Neuronal stem cell (in vitro differentiated cells): ENCODE results near the gene GLB1L2.

ENCODE experiments used
- DNase-seq: peaks from one replicate; pipeline ENCODE4 v3.0.0-alpha.2; 2013; ENCODE audit warnings: low spot score
- H2AFZ ChIP-seq: one replicate; pipeline ENCODE4 v1.6.1; 2013; ENCODE audit warnings: mild to moderate bottlenecking, low read length, inconsistent platforms
- H2AK5ac ChIP-seq: 2 replicates; pipeline ENCODE4 v1.6.1; 2013; ENCODE audit warnings: low read depth, mild to moderate bottlenecking, inconsistent platforms, low read length, moderate library complexity, mixed read lengths
- H2BK120ac ChIP-seq: 2 replicates; pipeline ENCODE4 v1.6.1; 2013; ENCODE audit warnings: low read depth, mild to moderate bottlenecking, inconsistent platforms, low read length, moderate library complexity, mixed read lengths
- H2BK12ac ChIP-seq: one replicate; pipeline ENCODE4 v1.6.1; 2013; ENCODE audit warnings: low read length, inconsistent platforms
- H2BK15ac ChIP-seq: 2 replicates; pipeline ENCODE4 v1.6.1; 2013; ENCODE audit warnings: mild to moderate bottlenecking, low read length, inconsistent platforms, mixed read lengths
- H2BK5ac ChIP-seq: one replicate; pipeline ENCODE4 v1.6.1; 2013; ENCODE audit warnings: inconsistent platforms, mild to moderate bottlenecking, low read length, moderate library complexity
- H3K14ac ChIP-seq: one replicate; pipeline ENCODE4 v1.6.1; 2013; ENCODE audit warnings: low read length, inconsistent platforms
- H3K18ac ChIP-seq: 2 replicates; pipeline ENCODE4 v1.6.1; 2013; ENCODE audit warnings: low read length, inconsistent platforms
- H3K23ac ChIP-seq: 2 replicates; pipeline ENCODE4 v1.6.1; 2013; ENCODE audit warnings: low read depth, mild to moderate bottlenecking, mixed read lengths, low read length, inconsistent platforms; ENCODE audit not compliant: poor library complexity
- H3K27ac ChIP-seq: replicated peaks from 3 replicates; pipeline ENCODE4 v1.5.1; 2013; ENCODE audit warnings: low read length, inconsistent platforms
- H3K27me3 ChIP-seq, 3 experiments: 2 replicates each; pipeline ENCODE4 v1.6.1; 2013; ENCODE audit warnings: low read length in 3 of 3, mild to moderate bottlenecking in 2 of 3, inconsistent platforms in 1 of 3, low read depth in 1 of 3, mixed read lengths in 1 of 3, moderate library complexity in 1 of 3; ENCODE audit not compliant: control insufficient read depth in 3 of 3, insufficient read depth in 3 of 3
- H3K36me3 ChIP-seq, 2 donors: replicated peaks in 1 of 2; 2 replicates each; pipeline ENCODE4 v1.6.1; 2013; ENCODE audit warnings: low read length in 2 of 2; ENCODE audit not compliant: control insufficient read depth in 2 of 2, insufficient read depth in 2 of 2
- H3K4ac ChIP-seq: 2 replicates; pipeline ENCODE4 v1.6.1; 2013; ENCODE audit warnings: inconsistent platforms, mild to moderate bottlenecking, low read length, moderate library complexity
- H3K4me1 ChIP-seq, 2 donors: 1 replicate in 1 of 2; 2 replicates in 1 of 2; pipeline ENCODE4 v1.6.1; 2013; ENCODE audit warnings: low read length in 2 of 2, low read depth in 1 of 2; ENCODE audit not compliant: control insufficient read depth in 2 of 2, insufficient read depth in 1 of 2
- H3K4me2 ChIP-seq: one replicate; pipeline ENCODE4 v1.6.1; 2013; ENCODE audit warnings: mild to moderate bottlenecking, low read length, inconsistent platforms; ENCODE audit not compliant: insufficient read depth, poor library complexity, severe bottlenecking
- H3K4me3 ChIP-seq, 2 donors: 2 replicates each; pipeline ENCODE4 v1.5.1; 2013; ENCODE audit warnings: low read length in 2 of 2, mild to moderate bottlenecking in 2 of 2, inconsistent platforms in 1 of 2, moderate library complexity in 1 of 2
- H3K79me1 ChIP-seq: one replicate; pipeline ENCODE4 v1.6.1; 2013; ENCODE audit warnings: low read depth, mild to moderate bottlenecking, inconsistent platforms, low read length, moderate library complexity
- H3K9ac ChIP-seq: one replicate; pipeline ENCODE4 v1.6.1; 2013; ENCODE audit warnings: mild to moderate bottlenecking, low read depth, low read length, inconsistent platforms; ENCODE audit not compliant: poor library complexity
- H3K9me3 ChIP-seq, 2 donors: replicated peaks in 1 of 2; 2 replicates each; pipeline versions ENCODE3 to v1.6.1; 2013; ENCODE audit warnings: low read length in 2 of 2, mild to moderate bottlenecking in 2 of 2, inconsistent platforms in 1 of 2, low read depth in 1 of 2, mixed read lengths in 1 of 2, moderate library complexity in 1 of 2; ENCODE audit not compliant: control insufficient read depth in 2 of 2, insufficient read depth in 1 of 2
- H4K8ac ChIP-seq: one replicate; pipeline ENCODE4 v1.6.1; 2013; ENCODE audit warnings: low read depth, mild to moderate bottlenecking, inconsistent platforms, low read length, moderate library complexity
- H4K91ac ChIP-seq: one replicate; pipeline ENCODE4 v1.6.1; 2013; ENCODE audit warnings: low read length, low read depth, mild to moderate bottlenecking, inconsistent platforms; ENCODE audit not compliant: poor library complexity
- WGBS, 2 donors: extraction: QIAGEN DNeasy Blood & Tissue Kit; methylation state at CpG; one replicate each; pipeline ENCODE4 v1.1.7; 2013; ENCODE audit warnings: missing lambda C conversion rate in 2 of 2, mixed read lengths in 1 of 2; ENCODE audit not compliant: insufficient read length in 2 of 2, insufficient replicate concordance in 1 of 2; ENCODE audit errors: extremely low coverage in 2 of 2; 5-methylcytosine and 5-hydroxymethylcytosine counted together

The GLB1L2 gene

DNA sequence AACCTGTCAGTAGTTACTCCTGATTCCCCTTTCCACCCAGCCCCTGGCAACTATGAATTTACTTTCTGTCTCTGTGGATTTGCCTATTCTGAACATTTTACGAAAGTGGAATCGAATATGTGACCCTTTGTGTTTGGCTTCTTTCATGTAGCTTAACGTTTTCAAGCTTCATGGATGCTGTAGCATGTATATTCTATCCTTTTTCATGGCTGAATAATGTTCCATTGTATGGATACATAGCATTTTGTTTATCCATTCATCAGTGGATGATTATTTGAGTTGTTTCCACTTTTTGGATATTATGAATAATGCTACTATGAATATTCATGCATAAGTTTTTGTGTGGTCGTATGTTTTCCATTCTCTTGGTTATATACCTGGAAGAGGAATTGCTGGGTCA is 9.2 kb upstream of the GLB1L2 start:
- H3K27me3 ChIP-seq, result peaks cover 0 to 10% (median 0%) of the 10 kb centered on the region in 3 experiments
- H3K23ac ChIP-seq, result no peak overlapping the region
- H2BK120ac ChIP-seq, result no peak overlapping the region
- H2AFZ ChIP-seq, result no peak overlapping the region
- H2AK5ac ChIP-seq, result no peak overlapping the region
- no peaks in the 10 kb centered on the region for H3K4me1 ChIP-seq
- no peak overlapping the region for H3K27ac ChIP-seq
- H4K8ac ChIP-seq, result no peak overlapping the region
- no CpG with 5 or more reads among the region's 4 CpGs for WGBS, 2 donors
- H4K91ac ChIP-seq, result no peak overlapping the region
- H3K4me2 ChIP-seq, result no peak overlapping the region
- H3K4me3 ChIP-seq, result no peak overlapping the region
- no peak overlapping the region for H3K9ac ChIP-seq
- H2BK5ac ChIP-seq, result no peak overlapping the region
- H2BK12ac ChIP-seq, result no peak overlapping the region
- no peaks in the 10 kb centered on the region for H3K9me3 ChIP-seq
- H3K36me3 ChIP-seq, result no peaks in the 10 kb centered on the region
- DNase-seq, result no peak
- H3K14ac ChIP-seq, result no peak overlapping the region
- no peak overlapping the region for H3K4ac ChIP-seq
- H3K79me1 ChIP-seq, result no peaks in the 10 kb centered on the region
- H2BK15ac ChIP-seq, result no peak overlapping the region
- H3K18ac ChIP-seq, result no peak overlapping the region

DNA sequence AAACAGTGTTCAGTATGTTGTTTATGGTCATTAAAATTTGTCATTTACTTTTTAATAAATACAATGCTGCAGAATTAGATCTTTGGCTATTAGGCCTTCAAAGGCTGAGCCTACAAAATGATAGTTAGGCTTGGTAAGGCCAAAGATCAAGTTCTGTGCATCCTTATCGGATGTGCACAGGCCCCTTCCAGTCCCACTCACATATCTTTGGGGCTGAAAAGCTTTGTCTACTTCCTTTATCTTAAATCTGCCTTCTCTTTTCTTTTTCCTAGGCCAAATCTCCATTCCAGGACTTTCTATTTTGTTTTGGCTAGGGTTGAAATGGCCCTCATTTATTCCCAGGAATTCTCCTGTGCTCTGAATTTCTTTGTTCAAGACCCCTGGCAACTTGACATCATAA is 3.4 kb upstream of the GLB1L2 start:
- H3K79me1 ChIP-seq, result no peaks in the 10 kb centered on the region
- no peak overlapping the region for H2BK120ac ChIP-seq
- no peak for DNase-seq
- H3K9me3 ChIP-seq, result no peaks in the 10 kb centered on the region
- no peak overlapping the region for H2BK15ac ChIP-seq
- H3K4me3 ChIP-seq, result no peak overlapping the region
- H3K18ac ChIP-seq, result no peak overlapping the region
- H3K9ac ChIP-seq, result no peak overlapping the region
- no peak overlapping the region for H3K4me2 ChIP-seq
- no peak overlapping the region for H2AFZ ChIP-seq
- no peak overlapping the region for H4K8ac ChIP-seq
- H3K27ac ChIP-seq, result no peak overlapping the region
- H3K23ac ChIP-seq, result no peak overlapping the region
- no peak overlapping the region for H3K14ac ChIP-seq
- WGBS, 2 donors, result no CpG with 5 or more reads among the region's 1 CpG
- no peak overlapping the region for H2AK5ac ChIP-seq
- H2BK5ac ChIP-seq, result no peak overlapping the region
- H4K91ac ChIP-seq, result no peak overlapping the region
- peaks cover 2 to 3% of the 10 kb centered on the region in 2 donors for H3K4me1 ChIP-seq
- H3K36me3 ChIP-seq, result no peaks in the 10 kb centered on the region
- no peak overlapping the region for H3K4ac ChIP-seq
- H2BK12ac ChIP-seq, result no peak overlapping the region
- peaks cover 0 to 45% (median 25%) of the 10 kb centered on the region in 3 experiments for H3K27me3 ChIP-seq

DNA sequence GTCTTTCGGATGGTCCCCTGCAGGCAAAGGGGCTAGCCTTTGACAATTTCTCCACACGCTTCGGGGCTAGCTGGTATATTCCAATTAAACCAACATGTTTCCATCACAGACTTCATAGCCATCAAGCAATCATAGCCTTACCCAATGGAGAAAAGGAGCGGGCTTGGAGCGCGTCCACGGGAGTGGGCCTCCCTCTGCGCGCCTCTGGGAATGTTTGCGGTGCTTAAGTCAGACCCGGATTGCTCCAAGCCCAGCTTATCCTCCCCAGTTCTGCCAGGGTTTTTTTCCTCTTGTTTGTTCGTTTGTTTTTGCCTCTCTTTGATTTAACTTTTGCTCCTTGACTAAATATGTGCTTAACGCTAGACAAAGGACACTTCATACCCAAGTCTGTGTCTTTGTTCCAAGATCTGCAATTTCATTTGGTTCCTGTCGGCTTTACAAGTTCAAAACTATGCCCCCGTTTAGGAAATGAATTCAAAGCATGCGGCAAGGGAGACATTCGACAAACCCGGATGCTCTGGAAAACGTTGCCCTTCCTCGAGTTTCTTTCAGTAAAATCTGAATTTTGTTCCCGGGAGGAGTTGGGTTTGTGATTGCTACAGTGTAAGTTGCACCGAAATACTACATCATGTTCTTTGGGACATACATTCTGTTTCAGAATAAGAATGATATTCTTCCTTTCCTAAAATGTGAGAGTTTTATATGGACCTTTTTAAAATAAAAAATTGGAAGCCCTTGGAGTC is 1.0 kb upstream of the GLB1L2 start:
- Histone ChIP-seq H3K14ac (no peak overlapping the region), H3K4ac (no peak overlapping the region), H3K23ac (no peak overlapping the region), H2AK5ac (no peak overlapping the region), H4K91ac (no peak overlapping the region), H3K4me3 (no peak overlapping the region), H3K4me2 (no peak overlapping the region), H4K8ac (no peak overlapping the region), H2AFZ (peak overlapping the region; percentile 9), H3K27ac (no peak overlapping the region), H2BK120ac (no peak overlapping the region), H3K27me3 (peaks cover 0 to 46% (median 27%) of the 10 kb centered on the region in 3 experiments), H3K9me3 (no peaks in the 10 kb centered on the region), H3K4me1 (peaks cover 2 to 3% of the 10 kb centered on the region in 2 donors), H2BK5ac (no peak overlapping the region), H2BK15ac (no peak overlapping the region), H3K9ac (no peak overlapping the region), H2BK12ac (no peak overlapping the region), H3K36me3 (no peaks in the 10 kb centered on the region), H3K18ac (no peak overlapping the region), H3K79me1 (no peaks in the 10 kb centered on the region)
- DNase-seq, result no peak
- no CpG with 5 or more reads among the region's 22 CpGs for WGBS, 2 donors

DNA sequence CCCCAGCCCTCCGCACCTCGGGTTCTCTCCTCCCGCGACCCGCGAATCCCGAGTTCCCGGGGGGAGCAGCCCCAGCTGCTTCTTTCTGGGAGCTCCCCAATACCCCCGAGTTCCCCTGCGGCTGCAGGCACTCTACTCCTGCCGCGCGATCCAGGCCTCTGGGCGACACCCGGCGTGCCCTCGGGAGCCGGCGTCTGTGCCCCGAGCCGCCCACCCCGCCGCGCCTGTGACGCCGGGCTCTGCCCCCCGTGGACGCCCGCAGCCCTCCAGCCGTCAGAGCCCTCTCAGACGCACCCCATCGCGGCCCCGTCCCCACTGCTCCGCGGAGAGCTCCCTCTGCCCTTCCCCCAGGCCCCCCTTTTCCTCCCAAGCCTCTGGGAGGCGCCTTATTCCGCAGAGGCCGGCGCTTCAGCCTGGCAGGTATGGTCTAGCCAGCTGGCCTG is 422 bp downstream of the GLB1L2 start:
- Histone ChIP-seq H3K9ac (peak overlapping the region; percentile 84), H3K9me3 (no peaks in the 10 kb centered on the region), H3K23ac (no peak overlapping the region), H2BK120ac (no peak overlapping the region), H3K79me1 (no peaks in the 10 kb centered on the region), H4K91ac (no peak overlapping the region), H3K27me3 (peaks cover 0 to 42% (median 27%) of the 10 kb centered on the region in 3 experiments), H3K18ac (peak overlapping the region; percentile 77), H3K4me3 (peak overlapping the region; percentile 58 to 88), H3K4ac (no peak overlapping the region), H2AK5ac (no peak overlapping the region), H3K14ac (no peak overlapping the region), H3K4me2 (peak overlapping the region; percentile 99), H3K36me3 (no peaks in the 10 kb centered on the region), H4K8ac (no peak overlapping the region), H3K4me1 (peaks cover 2 to 3% of the 10 kb centered on the region in 2 donors), H2BK15ac (no peak overlapping the region), H2BK12ac (no peak overlapping the region), H3K27ac (no peak overlapping the region), H2BK5ac (no peak overlapping the region), H2AFZ (peak overlapping the region; percentile 97)
- DNase-seq, result peak; percentile 35
- no CpG with 5 or more reads among the region's 40 CpGs for WGBS, 2 donors
